Kidney (tissue), 14 donors: ENCODE data around the gene PCYT2. TPM values are rescaled to one million over a fixed set of nuclear protein-coding genes. Genes with fewer than 3 reads are reported as not detected.

Experiments
- DNase-seq, 5 donors: peaks; one replicate each; pipeline ENCODE4 v3.0.0-alpha.2; 2013 to 2020
- FAIRE-seq: peaks from 2 replicates; lab custom pipeline; 2012; peaks lifted over from hg19 to GRCh38; lab: Jason Lieb, UNC
- H3K27ac ChIP-seq, 2 donors: one replicate each; pipeline ENCODE4 v1.7.0; 2013; ENCODE audit warnings: low read depth in 2 of 2, low read length in 2 of 2, inconsistent platforms in 1 of 2
- H3K27me3 ChIP-seq: one replicate; pipeline ENCODE4 v1.7.1; 2013; ENCODE audit warnings: low read length, inconsistent platforms; ENCODE audit not compliant: control insufficient read depth, insufficient read depth
- H3K36me3 ChIP-seq, 3 donors: one replicate each; pipeline versions ENCODE4 v1.7.0 to v1.7.1; 2013; ENCODE audit warnings: low read length in 3 of 3, control low read depth in 1 of 3, inconsistent platforms in 1 of 3; ENCODE audit not compliant: insufficient read depth in 3 of 3, control insufficient read depth in 2 of 3
- H3K4me1 ChIP-seq, 3 donors: one replicate each; pipeline versions ENCODE4 v1.7.0 to v1.7.1; 2013; ENCODE audit warnings: low read length in 3 of 3, inconsistent platforms in 1 of 3, low read depth in 1 of 3; ENCODE audit not compliant: control insufficient read depth in 2 of 3, insufficient read depth in 2 of 3
- H3K4me3 ChIP-seq, 3 donors: one replicate each; pipeline versions ENCODE4 v1.7.0 to v1.8.1; 2013; ENCODE audit warnings: low read length in 3 of 3, control low read depth in 1 of 3, inconsistent platforms in 1 of 3
- H3K9ac ChIP-seq, 3 donors: one replicate each; pipeline versions ENCODE4 v1.7.0 to v1.7.1; 2013; ENCODE audit warnings: low read length in 3 of 3, control low read depth in 1 of 3, inconsistent platforms in 1 of 3
- H3K9me3 ChIP-seq, 3 donors: one replicate each; pipeline versions ENCODE4 v1.7.0 to v1.7.1; 2013; ENCODE audit warnings: low read length in 3 of 3, control low read depth in 1 of 3, inconsistent platforms in 1 of 3; ENCODE audit not compliant: control insufficient read depth in 2 of 3, insufficient read depth in 1 of 3
- CTCF ChIP-seq: IDR thresholded peaks from 3 replicates; pipeline ENCODE4 v1.5.1; 2012; ENCODE audit warnings: mild to moderate bottlenecking, moderate library complexity, borderline replicate concordance; ENCODE audit not compliant: insufficient read depth; ENCODE audit errors: extremely low read depth
- intact Hi-C: fragments of 100-400 bp; cut with DNase I; formaldehyde crosslinking; loops from one replicate; pipeline ENCODE4 v1.11.1; 2022
- polyA plus RNA-seq: library from polyadenylated mRNA; stranded (reverse); fragments of 350-450 nt; fragmentation: Illumina TruSeq; extraction: RNeasy Lipid Tissue Mini Kit (QIAGEN cat#74804); gene quantifications from one replicate; pipeline ENCODE4 v1.2.3, GENCODE V29; 2014; ENCODE audit warnings: low read depth, low replicate concordance; ENCODE audit not compliant: insufficient read depth
- total RNA-seq: library from RNA; stranded (reverse); fragmentation: NEBNext Ultra II Directional; extraction: Animal tissue kit (Norgen Biotek cat#: 25700); gene quantifications from one replicate; pipeline ENCODE4 v1.2.1, GENCODE V29; 2021
- donor health status: control.
- donor health status: control.
- donor health status: control.
- donor health status: control.
- donor health status: control.
- donor health status: DM: yes; HTN: yes; CAD: no.
- donor health status: Normal renal cell carcinoma (clear cell type).

PCYT2 gene
- total and polyA plus RNA-seq, 2 donors from 2014 or later: 28.4 to 104 TPM

- no peak overlapping the region for H3K27ac ChIP-seq
- no peak overlapping the region for H3K9ac ChIP-seq
- H3K27me3 ChIP-seq: no peaks in the 10 kb centered on the region
- H3K4me3 ChIP-seq: no peak overlapping the region
- DNase-seq: peak in 1 of 5 donors; percentile 80
- H3K9me3 ChIP-seq: no peaks in the 10 kb centered on the region
- no peak for TF ChIP-seq CTCF
- H3K36me3 ChIP-seq: peaks cover 3 to 20% (median 6%) of the 10 kb centered on the region in 3 donors
- FAIRE-seq: no peak
- intact Hi-C loops: no loop called here
- peaks cover 0 to 3% (median 0%) of the 10 kb centered on the region in 3 donors for H3K4me1 ChIP-seq
These were observed 8.4 kb downstream of the PCYT2 start for GRCh38 chr17:81902653-81903414.

GRCh38 chr17:81902023-81902652, 9.1 kb downstream of the PCYT2 start, which contains the start of gene NPB:
TSS of gene NPB (plus strand) at chr17:81902238. CDS start at chr17:81902278, 40 bp downstream.
- peaks cover 0 to 3% (median 0%) of the 10 kb centered on the region in 3 donors for H3K4me1 ChIP-seq
- H3K9me3 ChIP-seq: no peaks in the 10 kb centered on the region
- peaks cover 3 to 23% (median 3%) of the 10 kb centered on the region in 3 donors for H3K36me3 ChIP-seq
- no peak within 1 kb of the TSS for H3K4me3 ChIP-seq
- no peak within 1 kb of the TSS for H3K9ac ChIP-seq
- H3K27me3 ChIP-seq: no peaks in the 10 kb centered on the region
- no peak for FAIRE-seq
- no peak within 1 kb of the TSS for H3K27ac ChIP-seq
- DNase-seq: peak in 3 of 5 donors; percentile 18 to 79 (median 57)
- TF ChIP-seq CTCF: no peak
- intact Hi-C loops: no loop called here

GRCh38 chr17:81901167-81902022, 9.8 kb downstream of the PCYT2 start:
- intact Hi-C loops: no loop called here
- H3K27ac ChIP-seq: no peak overlapping the region
- FAIRE-seq (no peak), DNase-seq (no peak)
- no peak overlapping the region for H3K9ac ChIP-seq
- TF ChIP-seq CTCF: no peak
- peaks cover 0 to 3% (median 0%) of the 10 kb centered on the region in 3 donors for H3K4me1 ChIP-seq
- no peaks in the 10 kb centered on the region for H3K27me3 ChIP-seq
- H3K36me3 ChIP-seq: peaks cover 3 to 24% (median 3%) of the 10 kb centered on the region in 3 donors
- H3K9me3 ChIP-seq: no peaks in the 10 kb centered on the region
- H3K4me3 ChIP-seq: no peak overlapping the region
